Large intestine (tissue), 3 donors: Measurements from ENCODE around the gene RXFP2. TPM values are rescaled to one million over a fixed set of nuclear protein-coding genes. Genes with fewer than 3 reads are reported as not detected.

Experiments used
- DNase-seq, 2 donors: peaks; one replicate each; pipeline versions ENCODE4 v3.0.0 to v3.0.0-alpha.2; 2013
- H3K27ac ChIP-seq: one replicate; pipeline ENCODE4 v1.5.1; 2013; ENCODE audit warnings: low read length
- H3K27me3 ChIP-seq: 2 replicates; pipeline ENCODE4 v1.6.1; 2013; ENCODE audit warnings: low read length; ENCODE audit not compliant: control insufficient read depth, insufficient read depth
- H3K36me3 ChIP-seq: 2 replicates; pipeline ENCODE4 v1.6.1; 2013; ENCODE audit warnings: low read length; ENCODE audit not compliant: control insufficient read depth, insufficient read depth
- H3K4me1 ChIP-seq: one replicate; pipeline ENCODE4 v1.6.1; 2013; ENCODE audit warnings: low read length; ENCODE audit not compliant: control insufficient read depth, insufficient read depth
- H3K4me3 ChIP-seq: one replicate; pipeline ENCODE4 v1.5.1; 2013; ENCODE audit warnings: low read length
- H3K9me3 ChIP-seq: one replicate; pipeline ENCODE4 v1.6.1; 2013; ENCODE audit warnings: mild to moderate bottlenecking, low read depth, low read length, moderate library complexity; ENCODE audit not compliant: control insufficient read depth
- WGBS: methylation state at CpG from one replicate; pipeline ENCODE4 v1.1.5; 2013; ENCODE audit warnings: low lambda C conversion rate; ENCODE audit not compliant: insufficient coverage; 5-methylcytosine and 5-hydroxymethylcytosine counted together
- polyA plus RNA-seq: library from polyadenylated mRNA; unstranded; fragments of 120-200 nt; gene quantifications from one replicate; pipeline ENCODE4 v1.2.1, GENCODE V29; 2013

RXFP2 gene
- polyA plus RNA-seq, 1 donor = not detected

DNA sequence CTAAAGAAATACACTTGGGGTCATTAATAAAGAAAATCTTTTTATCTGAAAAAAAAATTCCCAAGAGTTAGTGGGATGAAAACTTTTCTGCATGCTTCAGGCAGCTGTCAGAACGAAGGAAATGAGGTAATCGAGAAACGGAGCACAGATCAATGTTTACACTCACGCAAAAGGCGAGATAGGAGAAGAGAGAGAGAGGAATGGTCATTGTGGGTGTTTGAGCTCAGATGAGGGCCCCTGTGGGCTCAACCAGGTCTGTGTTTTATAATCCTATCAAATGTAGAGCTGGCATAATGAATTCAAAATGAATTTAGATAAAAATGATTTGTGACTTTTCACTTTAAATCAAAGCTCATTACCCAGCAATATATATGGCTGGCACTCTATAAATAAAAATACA lies 6.3 kb upstream of the RXFP2 start:
- Histone ChIP-seq H3K36me3 (no peaks in the 10 kb centered on the region), H3K27ac (no peak overlapping the region), H3K4me3 (no peak overlapping the region), H3K9me3 (no peaks in the 10 kb centered on the region), H3K27me3 (no peaks in the 10 kb centered on the region), H3K4me1 (peaks cover 3% of the 10 kb centered on the region)
- DNase-seq = peak in 1 of 2 donors; percentile 8
- WGBS = no CpG with 5 or more reads among the region's 5 CpGs

DNA sequence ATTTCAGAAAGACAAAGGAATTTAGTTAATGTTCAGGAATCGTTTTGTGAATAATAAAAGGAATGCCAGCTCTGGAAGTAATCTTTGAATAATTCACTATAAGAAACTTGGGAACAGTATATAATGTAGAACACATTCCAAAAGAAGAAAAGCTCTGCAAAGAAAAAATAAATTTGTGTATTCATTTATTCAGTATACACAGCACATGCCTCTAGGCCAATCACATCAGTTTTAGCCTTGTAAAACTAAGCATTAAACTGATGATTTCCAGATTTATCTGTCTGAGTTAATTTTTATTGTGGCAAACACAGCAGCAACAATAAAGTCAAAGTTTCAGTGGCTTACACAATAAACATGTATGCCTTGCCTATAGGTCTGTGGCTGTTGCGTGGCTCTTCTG lies 5.7 kb upstream of the RXFP2 start:
- peaks cover 3% of the 10 kb centered on the region for H3K4me1 ChIP-seq
- no peak overlapping the region for H3K4me3 ChIP-seq
- no peaks in the 10 kb centered on the region for H3K9me3 ChIP-seq
- DNase-seq = no peak
- no peak overlapping the region for H3K27ac ChIP-seq
- no peaks in the 10 kb centered on the region for H3K27me3 ChIP-seq
- 67% methylated on average over 1 of the region's 2 CpGs for WGBS
- no peaks in the 10 kb centered on the region for H3K36me3 ChIP-seq

DNA sequence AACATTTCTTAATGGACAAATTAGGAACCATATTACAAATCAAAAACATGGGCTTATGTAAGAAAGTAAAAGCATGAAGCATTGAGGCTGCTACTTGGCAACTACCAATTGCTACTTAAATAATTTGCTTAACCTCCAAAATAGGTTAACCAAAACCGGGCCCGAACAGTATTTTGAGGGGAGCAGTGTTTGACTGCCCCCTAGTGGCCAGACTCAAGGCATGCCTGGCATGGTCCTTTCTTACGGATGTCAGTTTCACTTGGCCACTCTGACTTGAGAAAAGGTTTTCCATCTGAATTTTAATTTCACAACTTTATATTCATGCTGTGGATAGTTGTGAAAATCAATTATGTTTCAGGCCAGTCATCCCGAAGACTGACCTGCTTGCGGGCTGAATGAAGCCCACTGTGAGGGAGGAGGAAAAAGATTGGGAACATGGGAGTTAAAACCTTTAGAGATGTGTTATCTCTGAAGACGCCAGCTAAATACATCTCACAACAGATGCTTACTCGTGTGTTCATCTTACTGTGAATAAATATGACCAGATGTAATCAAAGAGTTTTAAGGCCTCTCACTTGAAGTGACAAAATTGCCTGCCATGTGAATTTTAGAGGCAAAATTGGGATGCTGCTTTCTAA lies 2.9 kb downstream of the RXFP2 start:
- no peak overlapping the region for H3K27ac ChIP-seq
- no peaks in the 10 kb centered on the region for H3K9me3 ChIP-seq
- no peak overlapping the region for H3K4me3 ChIP-seq
- no CpG with 5 or more reads among the region's 7 CpGs for WGBS
- no peaks in the 10 kb centered on the region for H3K36me3 ChIP-seq
- DNase-seq = peak; percentile 32 to 43
- no peaks in the 10 kb centered on the region for H3K4me1 ChIP-seq
- peaks cover 9% of the 10 kb centered on the region for H3K27me3 ChIP-seq

- 100% methylated on average over 3 of the region's 3 CpGs for WGBS
- Histone ChIP-seq H3K9me3 (no peaks in the 10 kb centered on the region), H3K4me3 (no peak overlapping the region), H3K4me1 (no peaks in the 10 kb centered on the region), H3K36me3 (no peaks in the 10 kb centered on the region), H3K27me3 (peaks cover 9% of the 10 kb centered on the region), H3K27ac (no peak overlapping the region)
- DNase-seq = no peak
Observed at GRCh38 chr13:31747291-31747690, 8.0 kb downstream of the RXFP2 start.

DNA sequence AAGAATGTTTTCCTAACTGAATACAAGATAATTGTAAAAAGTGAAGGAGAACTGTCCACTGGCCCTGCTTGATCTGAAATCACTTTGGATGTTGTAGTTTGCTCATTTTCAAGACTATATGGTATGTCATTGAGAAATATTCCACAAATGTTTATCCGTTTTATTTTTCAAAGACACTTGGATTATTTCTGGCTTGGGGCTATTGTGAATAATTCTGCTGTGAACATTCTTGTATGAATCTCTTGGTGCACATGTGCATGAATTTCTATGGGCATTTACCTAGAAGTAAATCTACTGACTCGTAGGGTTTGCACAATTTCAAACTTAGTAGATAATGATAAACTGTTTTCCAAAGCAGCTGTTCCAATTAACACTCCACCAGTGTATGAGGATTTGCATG lies 8.6 kb downstream of the RXFP2 start:
- H3K4me1 ChIP-seq = no peaks in the 10 kb centered on the region
- DNase-seq = no peak
- H3K36me3 ChIP-seq = no peaks in the 10 kb centered on the region
- H3K9me3 ChIP-seq = no peaks in the 10 kb centered on the region
- H3K27me3 ChIP-seq = peaks cover 12% of the 10 kb centered on the region
- no peak overlapping the region for H3K4me3 ChIP-seq
- H3K27ac ChIP-seq = no peak overlapping the region
- no CpG with 5 or more reads among the region's 2 CpGs for WGBS

DNA sequence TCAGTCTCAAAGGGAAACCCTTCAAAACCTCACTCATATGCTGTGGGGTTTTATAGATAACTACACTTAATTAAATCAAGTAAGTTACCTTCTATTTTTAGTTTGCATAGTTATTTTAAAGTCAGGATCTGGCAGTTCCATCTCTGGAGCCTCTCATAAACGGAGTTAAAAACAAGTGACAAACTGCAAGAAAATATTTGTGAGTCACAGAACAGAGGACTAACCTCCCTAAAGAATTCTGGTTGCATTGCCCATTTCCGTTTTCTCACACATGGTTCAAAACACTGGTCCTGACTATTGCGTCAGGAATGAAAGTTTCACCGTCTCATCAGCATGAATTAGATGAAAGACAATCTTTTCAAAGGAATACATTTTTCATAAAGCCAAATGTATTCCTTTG lies 10.6 kb downstream of the RXFP2 start:
- Histone ChIP-seq H3K4me3 (no peak overlapping the region), H3K9me3 (no peaks in the 10 kb centered on the region), H3K4me1 (no peaks in the 10 kb centered on the region), H3K36me3 (no peaks in the 10 kb centered on the region), H3K27ac (no peak overlapping the region), H3K27me3 (peaks cover 10% of the 10 kb centered on the region)
- DNase-seq = no peak
- WGBS = 89% methylated on average over 3 of the region's 4 CpGs

DNA sequence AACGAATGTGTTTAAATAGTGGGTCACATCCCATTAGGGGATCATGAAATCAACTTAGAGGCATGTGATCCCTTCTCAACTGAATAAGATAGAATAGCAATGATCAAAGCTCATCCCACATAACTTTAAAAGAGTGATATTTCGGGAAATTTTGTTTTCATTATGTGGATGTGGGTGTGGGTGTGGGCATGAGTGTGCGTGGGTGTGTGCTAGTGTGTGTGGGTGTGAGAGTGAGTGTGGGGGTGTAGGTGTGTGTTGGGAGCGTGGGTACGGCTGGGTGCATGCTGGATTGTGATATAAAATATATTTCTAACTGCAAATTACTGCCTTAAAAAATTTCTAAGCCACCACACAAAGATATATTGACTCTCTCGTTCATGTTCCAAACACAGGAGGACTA lies 15.9 kb downstream of the RXFP2 start:
- WGBS = 92% methylated on average over 2 of the region's 6 CpGs
- no peaks in the 10 kb centered on the region for H3K9me3 ChIP-seq
- no peaks in the 10 kb centered on the region for H3K36me3 ChIP-seq
- H3K27me3 ChIP-seq = peaks cover 13% of the 10 kb centered on the region
- no peak overlapping the region for H3K4me3 ChIP-seq
- no peaks in the 10 kb centered on the region for H3K4me1 ChIP-seq
- H3K27ac ChIP-seq = no peak overlapping the region
- DNase-seq = no peak

- no peak overlapping the region for H3K27ac ChIP-seq
- peaks cover 13% of the 10 kb centered on the region for H3K27me3 ChIP-seq
- no CpG with 5 or more reads among the region's 5 CpGs for WGBS
- no peaks in the 10 kb centered on the region for H3K36me3 ChIP-seq
- H3K4me3 ChIP-seq = no peak overlapping the region
- no peaks in the 10 kb centered on the region for H3K4me1 ChIP-seq
- no peaks in the 10 kb centered on the region for H3K9me3 ChIP-seq
- DNase-seq = no peak
Observed at GRCh38 chr13:31755803-31756212, 16.5 kb downstream of the RXFP2 start.

DNA sequence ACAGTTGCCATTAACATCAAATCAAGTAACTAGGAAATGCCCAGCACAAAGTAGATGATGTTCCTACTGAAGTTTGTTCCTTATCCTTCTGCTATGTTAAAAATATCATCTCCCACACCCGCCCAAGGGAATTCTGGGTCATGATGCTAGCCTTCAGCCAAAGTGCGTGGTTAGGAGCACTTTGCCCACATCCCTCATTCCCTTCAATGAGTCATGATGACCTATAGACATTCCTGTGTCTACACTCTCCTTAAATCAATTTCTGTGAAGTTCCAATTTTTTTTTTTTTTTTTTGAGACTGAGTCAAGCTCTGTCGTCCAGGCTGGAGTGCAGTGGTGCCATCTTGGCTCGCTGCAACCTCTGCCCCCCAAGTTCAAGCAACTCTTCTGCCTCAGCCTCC lies 17.0 kb downstream of the RXFP2 start:
- no peak for DNase-seq
- Histone ChIP-seq H3K4me1 (no peaks in the 10 kb centered on the region), H3K27ac (no peak overlapping the region), H3K36me3 (no peaks in the 10 kb centered on the region), H3K27me3 (peaks cover 13% of the 10 kb centered on the region), H3K4me3 (no peak overlapping the region), H3K9me3 (no peaks in the 10 kb centered on the region)
- WGBS = no CpG with 5 or more reads among the region's 4 CpGs

GRCh38 chr13:31761951-31762350 lies 22.6 kb downstream of the RXFP2 start:
- no peak for DNase-seq
- Histone ChIP-seq H3K4me1 (no peaks in the 10 kb centered on the region), H3K36me3 (no peaks in the 10 kb centered on the region), H3K27me3 (peaks cover 2% of the 10 kb centered on the region), H3K4me3 (no peak overlapping the region), H3K9me3 (no peaks in the 10 kb centered on the region), H3K27ac (no peak overlapping the region)
- WGBS = 100% methylated on average over 2 of the region's 2 CpGs

GRCh38 chr13:31764556-31764955 lies 25.2 kb downstream of the RXFP2 start:
- no peak for DNase-seq
- no peaks in the 10 kb centered on the region for H3K36me3 ChIP-seq
- no peaks in the 10 kb centered on the region for H3K4me1 ChIP-seq
- H3K27ac ChIP-seq = no peak overlapping the region
- peaks cover 4% of the 10 kb centered on the region for H3K27me3 ChIP-seq
- H3K4me3 ChIP-seq = no peak overlapping the region
- WGBS = 96% methylated on average over 2 of the region's 2 CpGs
- no peaks in the 10 kb centered on the region for H3K9me3 ChIP-seq
